GM19468 (cell line): Measurements from ENCODE around the gene MRPL42.
A peak's percentile ranks its signal among the peaks of the same experiment; 100 is the strongest.
"Not testable (repeated sequence)": the region's sequence is repeated elsewhere in the genome, so short reads cannot be mapped to it uniquely, and the experiment has no call there.

Source experiments
- ATAC-seq: cut with Tn5 transposase; IDR thresholded peaks from one replicate; pipeline ENCODE4 v1.9.1; 2021; ENCODE audit warnings: mild to moderate bottlenecking, moderate library complexity, moderate number of reproducible peaks; ENCODE audit not compliant: unreplicated experiment; ENCODE audit errors: extremely low read depth

The MRPL42 gene

DNA sequence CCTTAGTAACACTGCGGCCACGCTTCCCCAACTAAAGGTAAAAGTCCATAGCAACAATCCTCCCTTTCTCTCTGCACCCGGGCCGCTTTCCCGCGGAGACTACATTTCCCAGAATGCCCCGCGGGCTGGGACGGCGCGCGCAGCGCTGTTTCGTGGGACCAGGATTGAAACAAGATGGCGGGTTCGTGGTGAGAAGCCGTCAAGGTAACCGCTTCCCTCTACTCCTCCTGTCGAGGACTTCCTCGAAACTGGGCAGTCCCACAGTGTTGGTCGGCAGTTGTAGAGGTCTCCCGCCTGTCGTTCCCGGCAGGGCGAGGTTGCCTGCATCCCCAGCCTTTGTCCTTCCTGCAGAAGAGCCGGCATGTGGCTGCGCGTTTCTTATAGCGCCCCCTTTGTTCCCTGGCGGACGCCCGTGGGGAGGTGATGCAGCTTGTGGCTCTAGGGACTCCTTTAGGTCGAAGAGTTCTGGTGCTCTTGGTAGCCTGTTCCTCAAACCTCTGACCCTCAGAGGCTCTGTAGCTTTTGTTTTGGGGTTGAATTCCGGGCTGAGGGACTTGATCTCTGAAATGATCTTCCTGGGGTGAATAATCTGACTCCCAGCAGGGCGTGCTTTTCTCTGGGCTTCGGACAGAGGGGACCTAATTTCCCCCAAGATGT lies at the start of gene MRPL42:
Gene MRPL42, plus strand, starts transcription at position 164 of the 657 bp plus-strand sequence. CDS start 1,772 bp downstream, outside the sequence.
- ATAC-seq: peak; percentile 76

DNA sequence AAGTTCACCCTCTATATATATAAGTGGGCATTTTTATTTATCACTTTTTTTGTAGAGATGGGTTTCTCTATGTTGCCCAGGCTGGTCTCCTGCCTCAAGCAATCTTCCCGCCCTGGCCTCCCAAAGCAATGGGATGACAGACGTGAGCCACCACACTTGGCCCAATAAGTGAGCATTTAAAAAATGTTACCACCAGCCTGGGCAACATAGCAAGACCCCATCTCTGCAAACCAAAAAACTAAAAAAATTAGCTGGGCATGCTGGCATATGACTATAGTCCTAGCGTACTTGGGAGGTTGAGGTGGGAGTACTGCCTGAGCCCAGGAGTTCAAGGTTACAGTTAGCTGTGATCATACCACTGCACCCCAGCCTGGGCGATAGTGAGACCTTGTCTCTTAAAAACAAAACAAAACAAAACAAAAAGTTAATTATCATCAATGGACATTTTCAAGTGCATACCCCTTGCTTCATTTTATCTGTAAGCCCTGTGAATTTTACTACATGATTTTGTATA lies 49.3 kb upstream of the MRPL42 start:
- ATAC-seq: no peak

DNA sequence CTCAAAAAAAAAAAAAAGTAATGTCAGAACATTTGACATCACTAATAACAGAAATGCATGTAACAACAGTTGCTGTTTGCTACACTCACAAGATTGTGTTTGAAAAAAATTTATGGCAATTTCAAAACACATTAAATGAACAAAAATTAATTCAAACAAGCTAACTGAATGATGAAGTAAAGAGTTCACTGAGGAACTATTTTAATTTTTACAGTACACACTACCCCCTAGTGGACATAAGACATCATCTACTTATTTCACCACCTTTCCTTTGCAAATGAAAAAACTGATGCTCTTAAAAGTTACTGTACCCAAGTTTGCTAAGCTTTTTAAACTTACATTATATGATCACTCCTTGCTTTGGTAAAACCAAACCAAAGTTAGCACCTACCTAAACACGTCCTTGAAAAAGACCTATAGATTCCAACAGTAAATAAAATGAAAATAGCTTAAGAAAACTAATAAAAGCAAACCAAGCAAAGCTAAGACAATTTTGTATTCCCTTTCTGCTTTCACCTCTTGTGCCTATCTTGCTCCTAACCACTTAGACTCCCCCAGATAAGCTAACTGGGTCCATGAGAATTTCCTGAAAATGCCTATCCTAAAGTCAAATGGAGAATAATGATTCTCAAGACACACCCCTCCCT lies 47.8 kb upstream of the MRPL42 start:
- no peak for ATAC-seq

DNA sequence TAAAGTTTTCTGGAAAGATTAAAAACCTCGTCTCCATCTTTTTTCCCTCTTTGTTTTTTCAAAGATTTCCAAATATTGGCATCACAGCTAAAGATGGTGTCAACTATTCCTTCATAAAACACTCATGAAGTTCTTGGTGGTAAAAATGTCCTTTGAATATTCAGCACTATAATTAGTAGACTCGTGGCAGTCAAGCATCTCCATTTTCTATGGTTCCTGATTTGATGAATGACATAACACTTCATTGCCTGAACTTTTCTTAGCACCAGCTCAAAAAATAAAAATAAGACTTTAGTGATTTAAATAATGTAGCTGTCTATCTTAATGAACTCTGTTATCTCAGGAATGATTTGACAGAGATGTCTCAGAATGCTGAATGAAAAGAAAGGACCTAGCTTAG lies 45.3 kb upstream of the MRPL42 start:
- no peak for ATAC-seq

DNA sequence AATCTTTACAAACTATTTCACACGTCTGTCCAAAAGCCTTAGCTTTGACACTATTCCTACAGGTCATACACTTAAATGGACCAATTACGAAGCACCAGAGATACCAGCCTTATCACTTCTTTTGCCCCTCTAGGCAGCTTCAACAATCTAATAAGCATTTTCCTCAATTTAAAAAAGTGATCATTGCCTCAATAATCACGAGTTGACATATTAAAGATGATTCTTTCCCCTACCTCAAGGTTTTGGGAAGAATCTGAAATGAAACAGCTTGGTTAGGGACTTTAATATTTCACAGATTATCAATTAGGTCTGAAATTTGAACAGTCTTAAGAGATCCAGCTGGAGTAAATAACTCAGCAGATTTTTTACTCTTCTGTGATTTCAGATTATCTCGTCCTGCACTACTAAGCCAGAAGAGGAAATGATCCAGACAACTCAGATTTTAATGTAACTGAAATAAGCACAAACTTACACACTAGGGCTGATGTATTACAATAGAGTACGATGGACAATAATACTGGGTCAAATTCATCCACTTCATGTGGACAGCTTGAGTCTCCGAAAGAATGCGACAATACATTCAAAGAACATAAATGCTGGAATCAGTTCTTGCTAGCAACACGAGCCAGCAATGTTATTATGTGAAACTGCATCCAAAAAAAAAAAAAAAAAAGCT lies 41.4 kb upstream of the MRPL42 start:
- no peak for ATAC-seq

DNA sequence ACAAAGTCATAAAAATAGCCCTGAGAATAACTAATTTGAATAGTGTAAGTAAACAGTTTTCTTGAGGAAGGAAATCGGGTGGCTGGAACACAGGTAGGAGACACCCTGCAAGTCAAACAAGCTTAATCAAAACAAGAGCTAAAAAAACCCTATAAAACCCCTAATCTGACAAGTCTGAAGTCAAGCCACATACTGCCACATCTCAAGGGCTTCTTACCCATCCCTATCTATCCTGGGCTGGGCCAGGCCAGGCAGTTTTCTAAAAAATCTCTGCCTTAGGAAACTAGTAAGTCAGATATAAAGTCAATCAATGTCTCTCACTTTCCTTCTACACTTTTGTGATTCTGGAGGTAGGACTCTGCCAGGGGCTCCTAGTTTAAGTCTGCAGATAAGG lies 40.9 kb upstream of the MRPL42 start:
- no peak for ATAC-seq

DNA sequence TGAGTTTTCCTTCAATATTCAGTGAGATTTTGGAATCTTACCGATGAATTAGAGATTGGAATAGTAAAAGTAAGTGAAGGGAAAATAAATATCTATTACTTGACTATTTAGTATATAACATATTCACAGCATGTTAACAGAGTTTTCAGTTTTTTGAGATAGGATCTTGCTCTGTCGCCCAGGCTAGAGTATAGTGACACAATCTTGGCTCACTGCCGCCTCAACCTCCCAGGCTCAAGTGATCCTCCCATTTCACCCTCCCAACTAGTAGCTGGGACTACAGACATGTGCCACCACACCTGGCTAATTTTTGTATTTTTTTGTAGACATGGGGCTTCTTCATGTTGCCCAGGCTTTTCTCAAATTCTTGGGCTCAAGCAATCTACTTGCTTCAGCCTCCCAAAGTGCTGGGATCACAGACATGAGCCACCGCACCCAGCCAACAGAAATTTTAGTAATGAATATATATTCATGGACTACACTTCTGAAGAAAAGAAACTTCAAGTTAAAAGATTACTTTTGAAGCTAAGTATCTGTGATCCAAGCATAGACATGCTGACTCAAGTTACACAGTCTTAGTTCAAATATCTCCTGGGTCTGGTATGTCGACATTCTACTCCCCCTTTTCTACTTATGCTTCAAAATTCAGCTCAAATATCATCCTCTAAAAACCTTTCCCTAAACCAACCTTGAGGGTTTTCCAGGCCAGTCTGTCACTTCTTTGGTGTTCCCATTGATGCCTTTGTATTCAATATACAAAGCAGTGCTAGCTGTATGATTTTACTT lies 39.3 kb upstream of the MRPL42 start:
- ATAC-seq: no peak

DNA sequence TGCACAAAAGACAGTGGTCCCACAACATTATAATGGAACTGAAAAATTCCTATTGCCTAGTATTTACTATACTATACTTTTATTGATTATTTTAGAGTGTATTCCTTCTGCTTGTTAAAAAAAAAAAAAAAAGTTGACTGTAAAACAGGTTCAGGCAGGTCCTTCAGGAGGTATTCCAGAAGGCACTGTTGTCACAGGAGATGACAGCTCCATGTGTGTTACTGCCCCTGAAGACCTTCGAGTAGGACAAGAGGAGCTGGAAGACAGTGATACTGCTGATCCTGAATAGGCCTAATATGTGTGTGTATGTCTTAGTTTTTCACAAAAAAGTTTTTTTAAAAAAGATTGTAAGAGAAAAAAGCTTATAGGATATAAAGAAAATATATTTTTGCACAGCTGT lies 37.9 kb upstream of the MRPL42 start:
- no peak for ATAC-seq

DNA sequence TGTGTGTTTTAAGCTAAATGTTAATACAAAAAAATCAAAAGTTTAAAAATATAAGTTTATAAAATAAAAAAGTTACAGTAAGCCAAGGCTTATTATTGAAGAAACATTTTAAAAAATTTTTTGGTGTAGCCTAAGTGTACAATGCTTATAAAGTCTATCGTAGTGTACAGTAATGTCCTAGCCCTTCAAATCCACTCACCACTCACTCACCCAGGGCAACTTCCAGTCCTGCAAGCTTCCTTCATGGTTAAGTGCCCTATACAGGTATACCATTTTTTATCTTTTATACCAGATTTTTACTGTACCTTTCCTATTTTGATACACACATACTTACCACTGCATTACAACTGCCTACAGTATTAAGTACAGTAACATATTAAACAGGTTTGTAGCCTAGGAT lies 37.5 kb upstream of the MRPL42 start:
- no peak for ATAC-seq

DNA sequence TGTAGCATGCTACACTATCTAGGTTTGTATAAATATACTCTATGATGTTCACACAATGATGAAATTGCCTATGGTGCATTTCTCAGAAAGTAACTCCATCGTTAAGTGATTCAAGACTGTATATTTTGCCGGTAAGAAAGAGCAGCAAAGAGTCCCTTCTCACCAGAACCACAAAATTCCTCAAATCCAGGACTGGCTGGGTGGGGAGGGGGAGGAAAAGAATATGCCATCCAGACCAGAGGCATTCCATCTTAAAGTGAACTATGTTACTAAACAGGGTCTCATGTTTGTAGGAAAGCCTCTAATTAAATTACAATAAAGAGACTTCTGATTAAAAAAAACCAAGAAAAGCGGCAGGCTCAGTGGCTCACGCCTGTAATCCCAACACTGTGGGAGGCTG lies 37.0 kb upstream of the MRPL42 start:
- ATAC-seq: no peak

DNA sequence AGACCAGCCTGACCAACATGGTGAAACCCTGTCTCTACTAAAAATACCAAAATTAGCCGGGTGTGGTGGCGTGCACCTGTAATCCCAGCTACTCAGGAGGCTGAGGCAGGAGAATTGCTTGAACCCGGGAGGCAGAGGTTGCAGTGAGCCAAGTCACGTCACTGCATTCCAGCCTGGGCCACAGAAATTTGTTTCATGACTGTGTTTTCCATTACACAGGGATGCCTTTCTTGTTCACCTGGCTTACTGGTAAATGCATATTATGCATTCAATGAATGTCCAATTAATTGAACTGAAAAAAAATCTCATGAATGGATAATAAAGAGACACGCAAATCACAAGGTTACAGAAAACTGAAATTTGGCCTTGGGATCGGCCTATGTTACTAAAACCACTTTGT lies 35.3 kb upstream of the MRPL42 start:
- ATAC-seq: not testable (repeated sequence)

DNA sequence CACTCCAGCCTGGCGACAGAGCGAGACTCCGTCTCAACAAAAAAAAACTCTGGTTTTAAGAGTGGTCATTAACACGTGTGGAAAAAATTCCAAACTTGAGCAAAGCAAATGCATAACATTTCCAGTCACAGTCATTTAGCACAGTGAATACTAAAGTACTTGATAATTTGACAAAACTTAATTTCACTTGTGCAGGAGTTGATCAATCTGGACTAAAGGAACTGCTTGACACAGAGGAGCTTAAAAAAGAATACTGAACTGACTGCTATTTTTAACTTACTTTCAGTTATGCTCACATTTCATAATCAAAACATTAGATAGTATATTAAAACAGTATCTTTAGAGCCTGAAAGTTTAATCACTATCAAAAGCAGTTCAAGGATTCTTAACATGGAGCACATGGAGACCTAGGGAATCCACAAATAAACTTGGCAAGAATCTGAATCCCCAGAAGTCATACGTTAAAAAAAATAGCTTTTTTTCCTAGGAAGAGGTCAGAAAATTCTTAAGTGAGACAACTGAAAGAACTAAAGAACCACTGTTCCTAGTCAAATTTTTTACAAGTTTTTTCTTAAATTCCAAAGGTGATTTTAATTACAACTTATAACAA lies 33.0 kb upstream of the MRPL42 start:
- ATAC-seq: no peak

DNA sequence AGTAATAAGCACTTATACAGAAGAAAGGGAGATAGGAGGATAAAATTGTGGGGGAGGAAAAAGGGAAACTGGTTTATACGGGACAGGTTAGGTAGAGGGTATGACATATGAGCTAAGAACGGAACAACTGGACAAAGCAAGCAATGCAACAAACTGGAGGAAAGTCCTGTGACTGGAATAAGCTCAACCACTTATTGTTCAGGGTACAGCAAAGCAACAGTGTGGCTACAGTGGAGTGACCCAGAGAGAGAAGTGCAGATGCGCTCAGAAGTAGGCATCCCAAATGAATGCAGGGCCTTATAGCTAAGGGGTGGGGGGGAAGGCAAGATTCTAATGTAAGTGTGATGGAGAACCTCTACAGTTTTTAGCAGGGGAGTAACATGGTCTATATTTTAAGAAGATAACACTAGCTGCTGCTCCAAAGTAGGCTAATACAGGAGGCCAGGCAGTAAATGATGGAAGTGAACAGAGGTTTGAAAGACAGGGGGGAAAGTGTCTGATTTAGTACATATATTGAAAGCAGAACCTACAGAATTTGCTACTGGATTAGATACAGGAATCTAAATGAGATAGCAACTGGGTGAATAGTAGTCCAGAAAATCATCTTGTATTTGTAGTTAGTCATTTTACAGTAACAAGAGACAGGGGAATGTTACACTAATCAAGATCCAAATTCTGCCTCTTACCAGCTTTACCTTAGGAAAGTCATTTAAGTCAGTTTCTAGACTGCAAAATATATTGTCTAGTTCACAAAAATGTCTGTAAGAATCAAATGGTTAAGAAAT lies 28.9 kb upstream of the MRPL42 start:
- ATAC-seq: no peak

DNA sequence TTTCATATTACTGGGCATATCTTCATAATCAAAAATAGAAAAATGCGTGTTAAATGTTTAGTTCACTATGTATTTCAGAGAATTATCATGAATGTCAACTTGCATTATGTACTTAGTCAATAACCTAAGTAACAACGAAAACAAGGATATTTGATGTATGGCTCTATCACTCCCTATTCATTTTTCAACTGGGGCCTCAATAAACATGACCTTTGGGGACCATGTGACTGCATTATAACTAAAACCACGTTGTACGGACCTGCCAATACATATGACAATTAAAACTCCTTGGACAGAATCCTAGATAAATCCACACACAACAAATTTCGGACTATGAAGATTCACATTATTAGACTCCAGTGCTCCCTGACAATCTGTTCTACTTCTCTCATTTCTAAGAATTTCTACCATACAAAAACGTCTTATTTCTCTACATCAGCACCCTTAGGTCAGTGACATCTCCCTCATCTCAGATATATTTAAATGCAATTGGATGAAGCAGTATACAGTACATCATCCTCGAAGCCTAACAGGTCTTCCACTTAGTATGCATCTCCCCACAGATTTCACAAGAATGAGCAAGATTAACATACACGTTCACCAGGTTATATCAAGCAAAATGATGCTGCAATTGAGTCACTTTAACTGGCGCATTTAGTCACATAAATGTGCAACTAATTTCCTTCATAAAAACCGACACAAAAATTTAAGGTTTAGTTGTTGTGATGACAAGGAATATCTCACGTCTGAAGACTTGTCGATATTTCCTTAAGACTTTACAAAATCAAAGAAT lies 27.1 kb upstream of the MRPL42 start:
- ATAC-seq: no peak

DNA sequence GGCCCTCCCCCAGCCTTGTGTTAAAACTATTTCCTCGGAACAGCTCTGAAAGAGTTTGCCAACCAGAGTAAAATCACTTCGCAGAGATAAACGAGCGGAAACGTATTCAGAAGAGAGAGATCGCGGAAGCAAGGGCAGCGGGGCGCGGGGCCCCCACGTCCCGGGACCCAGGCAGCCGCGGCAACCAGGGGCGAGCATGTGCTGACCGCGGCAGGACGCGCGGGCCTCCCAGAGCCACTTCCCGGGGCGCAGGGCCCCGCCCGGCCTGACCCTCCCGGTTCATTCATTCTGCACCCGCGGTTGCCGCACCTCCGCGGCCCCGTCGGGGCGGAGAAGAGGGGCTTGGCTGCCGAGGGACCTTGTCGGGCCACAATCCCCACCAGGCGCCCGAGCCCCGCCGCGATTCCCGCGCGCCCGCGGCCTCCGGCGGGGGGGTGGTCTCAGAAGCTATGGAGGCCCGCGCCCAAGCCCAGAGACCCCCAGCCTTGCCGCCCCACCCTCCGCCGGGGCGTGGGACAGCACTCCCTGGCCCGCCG lies 26.2 kb upstream of the MRPL42 start:
- ATAC-seq: no peak

DNA sequence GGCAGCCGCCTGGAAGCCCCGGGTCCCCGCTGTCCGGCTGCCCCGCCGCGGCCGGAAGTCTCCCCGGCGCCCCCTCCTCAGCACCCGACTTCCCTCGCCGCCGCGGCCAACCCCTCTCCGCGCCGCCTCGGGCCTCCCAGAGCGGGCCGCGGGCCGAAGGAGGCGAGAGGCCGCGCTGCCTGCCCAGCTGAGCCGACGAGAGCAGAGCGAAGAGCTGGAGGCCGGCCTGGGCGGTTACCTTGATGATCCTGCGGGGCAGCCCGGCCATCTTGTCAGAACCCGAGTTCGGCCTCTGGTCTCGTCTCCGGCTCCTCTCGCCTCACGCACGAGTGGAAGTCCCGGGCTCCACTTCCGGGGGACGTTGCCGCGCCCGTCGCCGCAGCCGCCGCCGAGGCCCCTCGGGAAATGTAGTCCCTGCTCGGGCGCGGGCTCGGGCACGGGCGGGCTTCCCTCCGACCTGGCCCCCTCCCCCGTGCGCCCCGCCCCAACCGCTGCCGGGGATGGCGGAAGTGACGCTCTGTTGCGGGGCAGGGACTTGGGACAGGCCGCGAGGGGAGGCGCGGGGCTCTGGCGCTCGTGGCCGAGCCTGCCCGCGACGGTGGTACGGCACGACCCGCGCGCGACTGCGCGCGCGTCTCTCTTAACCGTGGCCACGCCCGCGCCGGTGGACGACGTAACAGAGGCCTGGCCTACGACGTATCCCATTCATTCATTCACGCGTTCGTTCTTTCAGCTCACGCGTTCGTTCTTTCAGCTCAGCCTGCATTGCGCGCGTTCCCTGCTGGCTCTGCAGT lies 25.5 kb upstream of the MRPL42 start, which contains the start of gene UBE2N:
Gene UBE2N, minus strand, starts transcription at position 331 of the 794 bp plus-strand sequence. Its CDS starts 63 bp downstream, at position 268.
- peak; percentile 94 for ATAC-seq
